Gastroesophageal sphincter (tissue), 3 donors: ENCODE results near the gene CFAP99.

ENCODE experiments used
- CTCF ChIP-seq, 4 experiments: fragments of 200-600 bp in 2 of 4; fragments of 450-650 bp in 2 of 4; sonication (generic) in 1 of 4; IDR thresholded peaks; one replicate each; pipeline ENCODE4 v1.5.1; 2017 to 2019; ENCODE audit warnings: antibody characterized with exemption in 4 of 4, mild to moderate bottlenecking in 2 of 4, moderate library complexity in 2 of 4
- EP300 ChIP-seq: sonication (generic); formaldehyde crosslinking; IDR thresholded peaks from one replicate; pipeline ENCODE4 v1.6.1; 2017; ENCODE audit warnings: antibody characterized with exemption, mild to moderate bottlenecking

DNA sequence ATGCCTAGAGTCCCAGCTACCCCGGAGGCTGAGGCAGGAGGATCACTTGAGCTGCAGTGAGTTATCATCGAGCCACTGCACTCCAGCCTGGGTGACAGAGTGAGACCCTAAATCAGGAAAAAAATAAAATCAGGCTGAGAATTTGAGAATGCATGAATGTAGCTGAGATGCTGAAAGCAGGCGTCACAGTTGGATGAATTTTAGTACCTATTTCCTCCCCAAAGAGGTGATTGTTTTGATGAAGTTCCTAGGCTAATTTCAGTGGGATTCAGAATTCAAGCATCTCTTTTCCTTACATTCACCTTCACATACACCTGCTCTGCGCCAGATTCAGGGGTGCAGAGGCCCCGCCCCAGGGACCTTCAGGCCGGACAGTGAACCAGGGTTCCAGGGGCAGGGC is 3.2 kb downstream of the CFAP99 start:
- no peak for TF ChIP-seq EP300
- no peak for TF ChIP-seq CTCF (IDR thresholded peaks at IDR 0.05)
